ENCODE measurements around the gene FKBP7. TPM values are rescaled to one million over a fixed set of nuclear protein-coding genes. Genes with fewer than 3 reads are reported as not detected.
A peak's percentile ranks its signal among the peaks of the same experiment; 100 is the strongest.

FKBP7 gene
- polyA plus RNA-seq, 4 donors, result 3.0 to 14.7 (median 7.8) TPM; not detected in 1

GRCh38 chr2:178521304-178522150 is 43.1 kb upstream of the FKBP7 start:
- Histone ChIP-seq H3K27me3 (ENCODE audit: control insufficient read depth in 3 of 3, insufficient read depth in 3 of 3, low read length in 3 of 3) (no peaks in the 10 kb centered on the region), H3K36me3 (ENCODE audit: control insufficient read depth in 3 of 3, insufficient read depth in 2 of 3, low read depth in 1 of 3, low read length in 3 of 3) (peaks cover 0 to 6% (median 5%) of the 10 kb centered on the region in 3 donors), H3K9me3 (ENCODE audit: control insufficient read depth in 2 of 2, insufficient read depth in 1 of 2, low read depth in 1 of 2, low read length in 1 of 2) (peaks cover 0 to 2% of the 10 kb centered on the region in 2 donors), H3K4me3 (ENCODE audit: low read depth in 1 of 3, low read length in 3 of 3) (no peak overlapping the region), H3K27ac (ENCODE audit: low read depth in 1 of 3, low read length in 2 of 3) (no peak overlapping the region), H3K4me1 (ENCODE audit: control insufficient read depth in 3 of 3, insufficient read depth in 2 of 3, low read depth in 1 of 3, low read length in 2 of 3) (no peaks in the 10 kb centered on the region)
- DNase-seq (no peak), FAIRE-seq (no peak)
- WGBS, 3 donors, result 79 to 84% (median 81%) methylated on average over 11 of the region's 11 CpGs

- Histone ChIP-seq H3K9me3 (ENCODE audit: control insufficient read depth in 2 of 2, insufficient read depth in 1 of 2, low read depth in 1 of 2, low read length in 1 of 2) (no peaks in the 10 kb centered on the region), H3K27me3 (ENCODE audit: control insufficient read depth in 3 of 3, insufficient read depth in 3 of 3, low read length in 3 of 3) (no peaks in the 10 kb centered on the region), H3K4me3 (ENCODE audit: low read depth in 1 of 3, low read length in 3 of 3) (no peak overlapping the region), H3K36me3 (ENCODE audit: control insufficient read depth in 3 of 3, insufficient read depth in 2 of 3, low read depth in 1 of 3, low read length in 3 of 3) (peaks cover 0 to 6% (median 5%) of the 10 kb centered on the region in 3 donors), H3K27ac (ENCODE audit: low read depth in 1 of 3, low read length in 2 of 3) (no peak overlapping the region), H3K4me1 (ENCODE audit: control insufficient read depth in 3 of 3, insufficient read depth in 2 of 3, low read depth in 1 of 3, low read length in 2 of 3) (no peaks in the 10 kb centered on the region)
- FAIRE-seq (no peak), DNase-seq (no peak)
- WGBS, 3 donors, result 65 to 85% (median 83%) methylated on average over 1 of the region's 1 CpG
These were observed 39.1 kb upstream of the FKBP7 start for GRCh38 chr2:178517496-178517895.

GRCh38 chr2:178514664-178515063 is 36.3 kb upstream of the FKBP7 start:
- Histone ChIP-seq H3K36me3 (ENCODE audit: control insufficient read depth in 3 of 3, insufficient read depth in 2 of 3, low read depth in 1 of 3, low read length in 3 of 3) (peaks cover 0 to 17% (median 6%) of the 10 kb centered on the region in 3 donors), H3K4me1 (ENCODE audit: control insufficient read depth in 3 of 3, insufficient read depth in 2 of 3, low read depth in 1 of 3, low read length in 2 of 3) (no peaks in the 10 kb centered on the region), H3K4me3 (ENCODE audit: low read depth in 1 of 3, low read length in 3 of 3) (no peak overlapping the region), H3K9me3 (ENCODE audit: control insufficient read depth in 2 of 2, insufficient read depth in 1 of 2, low read depth in 1 of 2, low read length in 1 of 2) (no peaks in the 10 kb centered on the region), H3K27me3 (ENCODE audit: control insufficient read depth in 3 of 3, insufficient read depth in 3 of 3, low read length in 3 of 3) (no peaks in the 10 kb centered on the region), H3K27ac (ENCODE audit: low read depth in 1 of 3, low read length in 2 of 3) (no peak overlapping the region)
- WGBS, 3 donors, result 62 to 86% (median 81%) methylated on average over 2 of the region's 2 CpGs
- FAIRE-seq, result no peak
- no peak for DNase-seq

GRCh38 chr2:178513876-178514275 is 35.5 kb upstream of the FKBP7 start:
- no peak overlapping the region for H3K4me3 ChIP-seq (ENCODE audit: low read depth in 1 of 3, low read length in 3 of 3)
- WGBS, 3 donors, result 90 to 98% (median 92%) methylated on average over 4 of the region's 4 CpGs
- H3K4me1 ChIP-seq (ENCODE audit: control insufficient read depth in 3 of 3, insufficient read depth in 2 of 3, low read depth in 1 of 3, low read length in 2 of 3), result no peaks in the 10 kb centered on the region
- no peak overlapping the region for H3K27ac ChIP-seq (ENCODE audit: low read depth in 1 of 3, low read length in 2 of 3)
- H3K27me3 ChIP-seq (ENCODE audit: control insufficient read depth in 3 of 3, insufficient read depth in 3 of 3, low read length in 3 of 3), result no peaks in the 10 kb centered on the region
- H3K9me3 ChIP-seq (ENCODE audit: control insufficient read depth in 2 of 2, insufficient read depth in 1 of 2, low read depth in 1 of 2, low read length in 1 of 2), result no peaks in the 10 kb centered on the region
- H3K36me3 ChIP-seq (ENCODE audit: control insufficient read depth in 3 of 3, insufficient read depth in 2 of 3, low read depth in 1 of 3, low read length in 3 of 3), result peaks cover 0 to 20% (median 6%) of the 10 kb centered on the region in 3 donors
- FAIRE-seq (no peak), DNase-seq (no peak)

GRCh38 chr2:178512484-178512883 is 34.1 kb upstream of the FKBP7 start:
- DNase-seq (no peak), FAIRE-seq (no peak)
- peaks cover 0 to 15% (median 0%) of the 10 kb centered on the region in 3 donors for H3K36me3 ChIP-seq (ENCODE audit: control insufficient read depth in 3 of 3, insufficient read depth in 2 of 3, low read depth in 1 of 3, low read length in 3 of 3)
- no peaks in the 10 kb centered on the region for H3K27me3 ChIP-seq (ENCODE audit: control insufficient read depth in 3 of 3, insufficient read depth in 3 of 3, low read length in 3 of 3)
- H3K9me3 ChIP-seq (ENCODE audit: control insufficient read depth in 2 of 2, insufficient read depth in 1 of 2, low read depth in 1 of 2, low read length in 1 of 2), result no peaks in the 10 kb centered on the region
- no peaks in the 10 kb centered on the region for H3K4me1 ChIP-seq (ENCODE audit: control insufficient read depth in 3 of 3, insufficient read depth in 2 of 3, low read depth in 1 of 3, low read length in 2 of 3)
- no peak overlapping the region for H3K4me3 ChIP-seq (ENCODE audit: low read depth in 1 of 3, low read length in 3 of 3)
- WGBS, 3 donors, result 89 to 95% (median 92%) methylated on average over 2 of the region's 2 CpGs
- H3K27ac ChIP-seq (ENCODE audit: low read depth in 1 of 3, low read length in 2 of 3), result no peak overlapping the region

- DNase-seq (no peak), FAIRE-seq (no peak)
- Histone ChIP-seq H3K27ac (ENCODE audit: low read depth in 1 of 3, low read length in 2 of 3) (no peak overlapping the region), H3K4me3 (ENCODE audit: low read depth in 1 of 3, low read length in 3 of 3) (no peak overlapping the region), H3K27me3 (ENCODE audit: control insufficient read depth in 3 of 3, insufficient read depth in 3 of 3, low read length in 3 of 3) (no peaks in the 10 kb centered on the region), H3K4me1 (ENCODE audit: control insufficient read depth in 3 of 3, insufficient read depth in 2 of 3, low read depth in 1 of 3, low read length in 2 of 3) (no peaks in the 10 kb centered on the region), H3K36me3 (ENCODE audit: control insufficient read depth in 3 of 3, insufficient read depth in 2 of 3, low read depth in 1 of 3, low read length in 3 of 3) (peaks cover 0 to 15% (median 0%) of the 10 kb centered on the region in 3 donors), H3K9me3 (ENCODE audit: control insufficient read depth in 2 of 2, insufficient read depth in 1 of 2, low read depth in 1 of 2, low read length in 1 of 2) (no peaks in the 10 kb centered on the region)
- 87 to 94% (median 89%) methylated on average over 6 of the region's 6 CpGs for WGBS, 3 donors
These were observed 32.0 kb upstream of the FKBP7 start for GRCh38 chr2:178510384-178510783.

GRCh38 chr2:178508646-178509045 is 30.2 kb upstream of the FKBP7 start:
- H3K27me3 ChIP-seq (ENCODE audit: control insufficient read depth in 3 of 3, insufficient read depth in 3 of 3, low read length in 3 of 3), result no peaks in the 10 kb centered on the region
- DNase-seq (no peak), FAIRE-seq (no peak)
- H3K27ac ChIP-seq (ENCODE audit: low read depth in 1 of 3, low read length in 2 of 3), result no peak overlapping the region
- H3K9me3 ChIP-seq (ENCODE audit: control insufficient read depth in 2 of 2, insufficient read depth in 1 of 2, low read depth in 1 of 2, low read length in 1 of 2), result no peaks in the 10 kb centered on the region
- H3K4me1 ChIP-seq (ENCODE audit: control insufficient read depth in 3 of 3, insufficient read depth in 2 of 3, low read depth in 1 of 3, low read length in 2 of 3), result no peaks in the 10 kb centered on the region
- 95 to 100% (median 98%) methylated on average over 2 of the region's 2 CpGs for WGBS, 3 donors
- H3K36me3 ChIP-seq (ENCODE audit: control insufficient read depth in 3 of 3, insufficient read depth in 2 of 3, low read depth in 1 of 3, low read length in 3 of 3), result peaks cover 0 to 15% (median 0%) of the 10 kb centered on the region in 3 donors
- no peak overlapping the region for H3K4me3 ChIP-seq (ENCODE audit: low read depth in 1 of 3, low read length in 3 of 3)

- H3K27me3 ChIP-seq (ENCODE audit: control insufficient read depth in 3 of 3, insufficient read depth in 3 of 3, low read length in 3 of 3), result no peaks in the 10 kb centered on the region
- 63 to 87% (median 74%) methylated on average over 1 of the region's 1 CpG for WGBS, 3 donors
- H3K27ac ChIP-seq (ENCODE audit: low read depth in 1 of 3, low read length in 2 of 3), result no peak overlapping the region
- DNase-seq, result no peak
- FAIRE-seq, result peak; percentile 41
- no peaks in the 10 kb centered on the region for H3K9me3 ChIP-seq (ENCODE audit: control insufficient read depth in 2 of 2, insufficient read depth in 1 of 2, low read depth in 1 of 2, low read length in 1 of 2)
- peaks cover 0 to 15% (median 2%) of the 10 kb centered on the region in 3 donors for H3K36me3 ChIP-seq (ENCODE audit: control insufficient read depth in 3 of 3, insufficient read depth in 2 of 3, low read depth in 1 of 3, low read length in 3 of 3)
- no peaks in the 10 kb centered on the region for H3K4me1 ChIP-seq (ENCODE audit: control insufficient read depth in 3 of 3, insufficient read depth in 2 of 3, low read depth in 1 of 3, low read length in 2 of 3)
- H3K4me3 ChIP-seq (ENCODE audit: low read depth in 1 of 3, low read length in 3 of 3), result no peak overlapping the region
These were observed 28.5 kb upstream of the FKBP7 start for GRCh38 chr2:178506949-178507348.
